ENCODE results near the gene SMAD9.

Gene SMAD9

DNA sequence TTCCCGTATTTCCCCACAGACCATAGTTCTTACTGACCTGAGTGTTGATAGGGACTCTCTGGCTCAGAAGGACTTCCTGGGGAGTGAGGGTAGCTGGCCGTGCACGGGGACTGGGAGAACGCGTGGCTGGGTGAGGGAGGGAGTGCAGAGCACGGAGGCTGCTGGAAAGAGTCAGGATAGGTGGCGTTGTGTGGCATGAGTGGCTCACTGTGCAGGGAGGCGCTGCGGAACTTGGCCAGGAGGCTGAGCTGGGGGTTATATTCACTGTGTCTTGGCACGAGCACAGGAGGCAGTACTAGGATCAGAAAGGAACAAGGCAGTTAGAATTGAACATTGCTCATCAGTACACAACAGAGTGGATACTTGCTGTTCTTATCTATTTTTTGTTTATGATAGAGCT, 47.4 kb downstream of the SMAD9 start:
- POLR2A ChIA-PET, result no interaction called here

DNA sequence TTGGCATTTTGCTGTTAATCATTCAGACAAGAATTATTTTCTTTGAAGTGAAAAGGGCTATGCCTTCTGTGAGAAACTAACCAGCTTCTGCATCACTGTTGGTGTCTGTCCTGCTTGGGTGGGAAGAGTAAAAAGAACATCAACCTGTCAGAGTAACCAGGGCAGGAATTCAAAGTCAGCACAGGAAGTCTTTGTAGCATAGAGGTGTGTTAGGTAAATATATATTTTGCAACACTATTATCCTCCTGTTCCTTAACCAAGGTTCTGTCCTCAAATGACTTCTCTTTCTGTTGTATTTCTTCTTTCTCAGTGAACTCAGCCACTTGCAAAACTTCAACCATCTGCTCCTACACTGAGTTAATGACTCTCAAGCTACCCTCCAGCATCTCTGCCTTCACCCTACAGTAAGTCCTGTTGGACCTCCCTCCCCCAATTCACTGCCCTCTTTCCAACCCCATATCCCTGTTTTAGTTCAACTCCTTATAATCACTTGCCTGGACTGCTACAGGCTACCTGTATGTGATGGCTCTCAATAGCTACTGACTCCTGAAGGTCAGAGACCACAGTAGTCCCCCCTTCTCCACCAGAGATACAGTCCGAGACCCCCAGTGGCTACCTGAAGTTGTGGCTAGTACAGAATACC, 49.9 kb downstream of the SMAD9 start:
- CTCF ChIA-PET, result no interaction called here
- no peak for DNase-seq (ENCODE audit: extremely low spot score)
- POLR2A ChIA-PET, result interaction anchor here (1.2 kb wide), 1 partner anchor 49 kb away, joined by 3 read pairs; no protein-coding TSS in a partner anchor
- TF ChIP-seq FOXA1 (IDR thresholded peaks at IDR 0.05) (no peak), L3MBTL2 (conservative IDR thresholded peaks at IDR 0.05) (no peak)

More for the DNA sequence above, 47.4 kb downstream of the SMAD9 start:
- TF ChIP-seq CTBP1 (IDR thresholded peaks at IDR 0.05; ENCODE audit: borderline replicate concordance) (no peak), FOXM1 (IDR thresholded peaks at IDR 0.05; ENCODE audit: borderline replicate concordance) (no peak), ARNT (IDR thresholded peaks at IDR 0.05) (no peak), L3MBTL2 (conservative IDR thresholded peaks at IDR 0.05) (no peak), HDGF (IDR thresholded peaks at IDR 0.05; ENCODE audit: borderline replicate concordance) (no peak), BHLHE40 (IDR thresholded peaks at IDR 0.05; ENCODE audit: borderline replicate concordance) (no peak), SUZ12 (IDR thresholded peaks at IDR 0.05) (no peak), FOXK2 (IDR thresholded peaks at IDR 0.05) (no peak), LEF1 (IDR thresholded peaks at IDR 0.05; ENCODE audit: borderline replicate concordance) (no peak)
- CTCF ChIA-PET, result no interaction called here
- no peak for DNase-seq (ENCODE audit: extremely low spot score)

DNA sequence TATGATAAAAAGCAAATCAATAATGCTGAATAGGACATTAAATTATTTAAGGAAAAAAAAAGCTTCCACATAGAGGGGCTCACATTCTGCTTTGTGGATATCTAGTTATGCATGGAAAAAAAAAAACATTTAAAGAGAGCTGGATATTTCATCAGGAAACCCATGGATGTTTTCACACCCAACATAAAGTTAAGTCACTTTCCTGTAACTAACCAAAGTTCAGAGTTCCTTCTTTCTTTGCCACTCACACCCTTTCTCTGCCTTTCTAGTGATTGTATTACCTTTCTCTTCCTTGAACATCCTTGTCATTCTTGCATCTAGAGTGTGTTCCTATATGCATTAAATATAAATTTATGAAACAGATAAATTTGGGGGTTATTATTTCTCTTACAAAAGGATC, 53.8 kb downstream of the SMAD9 start:
- CTCF ChIA-PET, result no interaction called here
- no peak for TF ChIP-seq CTBP1 (IDR thresholded peaks at IDR 0.05; ENCODE audit: borderline replicate concordance)
- TF ChIP-seq TARDBP (IDR thresholded peaks at IDR 0.05), result no peak
- no peak for TF ChIP-seq PKNOX1 (IDR thresholded peaks at IDR 0.05)
- TF ChIP-seq FOXK2 (IDR thresholded peaks at IDR 0.05), result no peak
- no peak for TF ChIP-seq FOXM1 (IDR thresholded peaks at IDR 0.05; ENCODE audit: borderline replicate concordance)
- TF ChIP-seq ZNF384 (IDR thresholded peaks at IDR 0.05), result no peak
- TF ChIP-seq ARNT (IDR thresholded peaks at IDR 0.05), result no peak
- no peak for TF ChIP-seq NFRKB (IDR thresholded peaks at IDR 0.05)
- TF ChIP-seq SUZ12 (IDR thresholded peaks at IDR 0.05), result no peak
- TF ChIP-seq L3MBTL2 (conservative IDR thresholded peaks at IDR 0.05), result no peak
- no peak for TF ChIP-seq LEF1 (IDR thresholded peaks at IDR 0.05; ENCODE audit: borderline replicate concordance)
- TF ChIP-seq HDGF (IDR thresholded peaks at IDR 0.05; ENCODE audit: borderline replicate concordance), result no peak
- no peak for TF ChIP-seq FOXA1 (IDR thresholded peaks at IDR 0.05)
- TF ChIP-seq SP1 (IDR thresholded peaks at IDR 0.05), result no peak
- DNase-seq (ENCODE audit: extremely low spot score), result no peak
- POLR2A ChIA-PET, result no interaction called here

DNA sequence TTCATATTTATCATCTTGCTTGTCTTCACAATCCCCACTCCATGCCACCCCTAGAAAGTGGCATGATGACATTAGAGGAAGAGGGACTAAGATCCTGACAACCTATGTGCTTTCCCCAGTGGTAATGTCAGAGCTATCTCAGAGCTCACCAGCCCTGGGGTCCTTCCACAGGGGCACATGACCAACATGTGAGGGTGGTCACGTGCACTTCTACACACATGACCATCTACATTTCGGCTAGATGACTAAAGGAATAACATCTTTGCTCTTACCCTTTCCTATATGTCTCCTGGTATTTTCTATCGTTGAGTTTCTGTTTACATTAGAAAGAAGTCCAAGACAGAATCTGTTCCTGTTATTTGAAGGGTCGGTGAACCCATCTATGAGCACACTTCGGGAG, 54.8 kb downstream of the SMAD9 start:
- no peak for DNase-seq (ENCODE audit: extremely low spot score)
- ChIA-PET POLR2A (no interaction called here), CTCF (no interaction called here)
- TF ChIP-seq ARNT (IDR thresholded peaks at IDR 0.05) (no peak), FOXM1 (IDR thresholded peaks at IDR 0.05; ENCODE audit: borderline replicate concordance) (no peak), PKNOX1 (IDR thresholded peaks at IDR 0.05) (no peak), FOXA1 (IDR thresholded peaks at IDR 0.05) (no peak), TARDBP (IDR thresholded peaks at IDR 0.05) (no peak), BHLHE40 (IDR thresholded peaks at IDR 0.05; ENCODE audit: borderline replicate concordance) (no peak), NFRKB (IDR thresholded peaks at IDR 0.05) (no peak), ZNF384 (IDR thresholded peaks at IDR 0.05) (no peak), FOXK2 (IDR thresholded peaks at IDR 0.05) (no peak), CTBP1 (IDR thresholded peaks at IDR 0.05; ENCODE audit: borderline replicate concordance) (no peak), L3MBTL2 (conservative IDR thresholded peaks at IDR 0.05) (no peak), HDGF (IDR thresholded peaks at IDR 0.05; ENCODE audit: borderline replicate concordance) (no peak), SUZ12 (IDR thresholded peaks at IDR 0.05) (no peak), SP1 (IDR thresholded peaks at IDR 0.05) (no peak), ELF4 (IDR thresholded peaks at IDR 0.05) (no peak), LEF1 (IDR thresholded peaks at IDR 0.05; ENCODE audit: borderline replicate concordance) (no peak)

DNA sequence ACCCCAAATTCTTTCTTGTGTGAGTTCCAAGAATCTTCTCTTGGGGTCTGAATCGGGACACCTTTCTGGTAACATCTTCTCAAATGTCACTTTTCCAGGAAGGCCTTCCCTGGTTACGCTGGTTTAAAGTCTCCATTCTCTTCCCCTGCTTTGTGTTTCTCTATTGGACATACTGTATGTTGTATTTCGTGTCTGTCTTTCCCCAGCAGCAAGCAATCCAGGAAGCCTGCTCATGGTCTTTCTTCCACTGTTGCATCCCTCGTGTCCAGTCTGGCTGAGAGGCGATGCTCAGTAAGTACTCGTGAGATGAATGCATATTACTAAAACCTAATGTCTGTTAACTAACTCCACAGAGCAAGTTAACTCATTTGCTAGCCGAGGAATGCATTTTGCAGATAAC, 57.3 kb downstream of the SMAD9 start:
- ChIA-PET POLR2A (no interaction called here), CTCF (no interaction called here)
- TF ChIP-seq CTBP1 (IDR thresholded peaks at IDR 0.05; ENCODE audit: borderline replicate concordance), result no peak
- TF ChIP-seq NFRKB (IDR thresholded peaks at IDR 0.05), result no peak
- no peak for TF ChIP-seq PKNOX1 (IDR thresholded peaks at IDR 0.05)
- TF ChIP-seq ARNT (IDR thresholded peaks at IDR 0.05), result no peak
- TF ChIP-seq ZNF384 (IDR thresholded peaks at IDR 0.05), result no peak
- no peak for DNase-seq (ENCODE audit: extremely low spot score)

DNA sequence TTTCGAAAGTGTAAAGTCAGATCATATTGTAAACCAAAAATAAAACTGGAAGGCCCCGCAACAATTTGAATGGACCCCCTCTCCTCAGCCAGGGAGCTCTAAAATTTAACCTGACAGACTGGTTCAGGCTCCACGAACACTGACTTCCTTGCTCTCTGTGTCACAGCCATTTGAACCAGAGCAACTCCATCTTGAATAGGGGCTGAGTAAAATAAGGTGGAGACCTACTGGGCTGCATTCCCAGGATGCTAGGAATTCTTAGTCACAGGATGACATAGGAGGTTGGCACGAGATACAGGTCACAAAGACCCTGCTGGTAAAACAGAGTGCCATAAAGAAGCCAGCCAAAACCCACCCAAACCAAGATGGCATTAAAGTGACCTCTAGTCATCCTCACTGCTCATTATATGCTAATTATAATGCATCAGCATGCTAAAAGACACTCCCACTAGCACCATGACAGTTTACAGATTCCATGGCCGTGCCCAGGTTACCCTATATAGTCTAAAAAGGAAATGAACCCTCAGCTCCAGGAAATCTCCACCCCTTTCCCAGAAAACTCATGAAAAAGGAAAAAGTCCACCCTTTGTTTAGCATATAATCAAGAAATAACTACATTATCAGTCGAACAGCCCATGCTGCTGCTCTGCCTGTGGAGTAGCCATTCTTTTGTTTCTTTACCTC, 57.9 kb downstream of the SMAD9 start:
- POLR2A ChIA-PET, result no interaction called here
- CTCF ChIA-PET, result interaction anchor here (0.6 kb wide), 1 partner anchor 52 kb away, joined by 3 read pairs; no protein-coding TSS in a partner anchor
- no peak for TF ChIP-seq FOXA1 (IDR thresholded peaks at IDR 0.05)
- no peak for TF ChIP-seq PKNOX1 (IDR thresholded peaks at IDR 0.05)
- no peak for TF ChIP-seq ZNF384 (IDR thresholded peaks at IDR 0.05)
- TF ChIP-seq ARNT (IDR thresholded peaks at IDR 0.05), result no peak
- TF ChIP-seq BHLHE40 (IDR thresholded peaks at IDR 0.05; ENCODE audit: borderline replicate concordance), result no peak
- TF ChIP-seq SUZ12 (IDR thresholded peaks at IDR 0.05), result no peak
- no peak for TF ChIP-seq TARDBP (IDR thresholded peaks at IDR 0.05)
- no peak for TF ChIP-seq FOXM1 (IDR thresholded peaks at IDR 0.05; ENCODE audit: borderline replicate concordance)
- TF ChIP-seq NFRKB (IDR thresholded peaks at IDR 0.05), result no peak
- no peak for TF ChIP-seq HDGF (IDR thresholded peaks at IDR 0.05; ENCODE audit: borderline replicate concordance)
- TF ChIP-seq CTBP1 (IDR thresholded peaks at IDR 0.05; ENCODE audit: borderline replicate concordance), result no peak
- no peak for TF ChIP-seq SP1 (IDR thresholded peaks at IDR 0.05)
- TF ChIP-seq L3MBTL2 (conservative IDR thresholded peaks at IDR 0.05), result no peak
- no peak for TF ChIP-seq LEF1 (IDR thresholded peaks at IDR 0.05; ENCODE audit: borderline replicate concordance)
- no peak for TF ChIP-seq FOXK2 (IDR thresholded peaks at IDR 0.05)
- DNase-seq (ENCODE audit: extremely low spot score), result no peak

Data from HEK293T (cell line).